ENCODE results near the gene IFNAR1. TPM values are rescaled to one million over a fixed set of nuclear protein-coding genes. Genes with fewer than 3 reads are reported as not detected.

Gene IFNAR1
- total and polyA plus RNA-seq, 2 donors (not counting 1 experiment from before 2014, with no cell fraction given), result 14.8 to 55.7 TPM

- Histone ChIP-seq H3K4me1 (ENCODE audit: control insufficient read depth in 2 of 2, insufficient read depth in 2 of 2, low read length in 2 of 2) (peaks cover 59 to 81% of the 10 kb centered on the region in 2 donors), H3K4me3 (ENCODE audit: control extremely low read depth in 1 of 5, extremely low read depth in 1 of 5, insufficient read depth in 1 of 5, low read depth in 2 of 5, low read length in 4 of 5) (peak overlapping the region; percentile 85 to 94 (median 91)), H3K9me3 (ENCODE audit: control extremely low read depth in 1 of 3, control insufficient read depth in 2 of 3, insufficient read depth in 1 of 3, low read length in 2 of 3) (no peaks in the 10 kb centered on the region), H3K79me2 (ENCODE audit: control insufficient read depth, insufficient read depth, low read length) (peaks cover 55% of the 10 kb centered on the region), H3K36me3 (replicated peaks in 1 of 2; ENCODE audit: control extremely low read depth in 1 of 2, control insufficient read depth in 1 of 2, extremely low read depth in 1 of 2, insufficient read depth in 2 of 2, low read length in 1 of 2) (peaks cover 4 to 20% of the 10 kb centered on the region in 2 experiments), H3K27me3 (replicated peaks in 1 of 4; ENCODE audit: control extremely low read depth in 1 of 4, control insufficient read depth in 3 of 4, insufficient read depth in 4 of 4, low read length in 3 of 4) (no peaks in the 10 kb centered on the region), H2AFZ (ENCODE audit: insufficient read depth, low read depth, low read length, poor library complexity, severe bottlenecking) (peak overlapping the region; percentile 54), H3K27ac (ENCODE audit: low read length in 2 of 2) (peak overlapping the region; percentile 75 to 83), H4K20me1 (ENCODE audit: control insufficient read depth, insufficient read depth, low read length, poor library complexity, severe bottlenecking) (peaks cover 46% of the 10 kb centered on the region), H3K4me2 (replicated peaks; ENCODE audit: low read depth, low read length, poor library complexity, severe bottlenecking) (peak overlapping the region; percentile 80), H3K9ac (ENCODE audit: low read length) (peak overlapping the region; percentile 90)
- ChIA-PET POLR2A (interaction anchor here (0.5 to 4.4 kb wide), 15 partner anchors 9 to 170 kb away, joined by 3 to 26 read pairs (median 4); partner anchors contain the start of genes IFNAR1, IL10RB and TMEM50B), CTCF (interaction anchor here (0.7 to 7.3 kb wide), 13 partner anchors 8 to 79 kb away, joined by 3 to 109 read pairs (median 5); partner anchors contain the start of gene IFNAR1)
- WGBS (ENCODE audit: insufficient coverage), result under 1% methylated on average over 47 of the region's 47 CpGs
- Mint-ChIP-seq H3K27me3 (no peaks in the 10 kb centered on the region), H3K27ac (peak overlapping the region; percentile 99), H3K4me1 (peaks cover 71% of the 10 kb centered on the region), H3K4me3 (peak overlapping the region; percentile 100), H3K9me3 (ENCODE audit: insufficient read depth) (no peaks in the 10 kb centered on the region)
- intact Hi-C loops (cut with micrococcal nuclease), result loop anchor here (1.0 to 2.0 kb wide), 4 partner anchors 15 to 79 kb away; no protein-coding TSS in a partner anchor
- peak; percentile 39 for ATAC-seq (ENCODE audit: low read depth)
- TF ChIP-seq, protein P1, sequence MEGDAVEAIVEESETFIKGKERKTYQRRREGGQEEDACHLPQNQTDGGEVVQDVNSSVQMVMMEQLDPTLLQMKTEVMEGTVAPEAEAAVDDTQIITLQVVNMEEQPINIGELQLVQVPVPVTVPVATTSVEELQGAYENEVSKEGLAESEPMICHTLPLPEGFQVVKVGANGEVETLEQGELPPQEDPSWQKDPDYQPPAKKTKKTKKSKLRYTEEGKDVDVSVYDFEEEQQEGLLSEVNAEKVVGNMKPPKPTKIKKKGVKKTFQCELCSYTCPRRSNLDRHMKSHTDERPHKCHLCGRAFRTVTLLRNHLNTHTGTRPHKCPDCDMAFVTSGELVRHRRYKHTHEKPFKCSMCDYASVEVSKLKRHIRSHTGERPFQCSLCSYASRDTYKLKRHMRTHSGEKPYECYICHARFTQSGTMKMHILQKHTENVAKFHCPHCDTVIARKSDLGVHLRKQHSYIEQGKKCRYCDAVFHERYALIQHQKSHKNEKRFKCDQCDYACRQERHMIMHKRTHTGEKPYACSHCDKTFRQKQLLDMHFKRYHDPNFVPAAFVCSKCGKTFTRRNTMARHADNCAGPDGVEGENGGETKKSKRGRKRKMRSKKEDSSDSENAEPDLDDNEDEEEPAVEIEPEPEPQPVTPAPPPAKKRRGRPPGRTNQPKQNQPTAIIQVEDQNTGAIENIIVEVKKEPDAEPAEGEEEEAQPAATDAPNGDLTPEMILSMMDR (IDR thresholded peaks at IDR 0.05), result no peak
- TF ChIP-seq EZH2 (IDR thresholded peaks at IDR 0.05; ENCODE audit: borderline replicate concordance, insufficient read depth, low read depth, low read length, poor library complexity, severe bottlenecking), result no peak
- DNase-seq, result peak; percentile 67
These were observed 79.2 kb downstream of the IFNAR1 start for GRCh38 chr21:33403786-33404585.
